Tibial artery (tissue), 4 donors: ENCODE data around the gene C19orf33.

Experiments
- DNase-seq, 2 donors: peaks; one replicate each; pipeline ENCODE4 v3.0.0-alpha.2; 2019
- H3K27ac ChIP-seq, 2 donors: fragments of 200-600 bp; sonication (generic) in 1 of 2; 1 replicate in 1 of 2; 2 replicates in 1 of 2; pipeline ENCODE4 v1.5.1; 2018 to 2019; ENCODE audit warnings: mild to moderate bottlenecking in 1 of 2
- H3K27me3 ChIP-seq, 2 donors: fragments of 200-600 bp; sonication (generic) in 1 of 2; one replicate each; pipeline versions ENCODE4 v1.5.1 to v1.6.0; 2016 to 2019
- H3K36me3 ChIP-seq, 3 donors: fragments of 200-600 bp; sonication (generic) in 2 of 3; one replicate each; pipeline ENCODE4 v1.5.1; 2016 to 2019; ENCODE audit warnings: mild to moderate bottlenecking in 2 of 3
- H3K4me1 ChIP-seq, 4 donors: fragments of 200-600 bp; sonication (generic) in 2 of 4; 1 replicate in 3 of 4; 2 replicates in 1 of 4; pipeline ENCODE4 v1.5.1; 2016 to 2019
- H3K4me3 ChIP-seq, 2 donors: fragments of 200-600 bp; sonication (generic) in 1 of 2; 1 replicate in 1 of 2; 2 replicates in 1 of 2; pipeline ENCODE4 v1.5.1; 2018 to 2019; ENCODE audit warnings: mild to moderate bottlenecking in 2 of 2
- H3K9me3 ChIP-seq, 3 donors: fragments of 200-600 bp; sonication (generic) in 1 of 3; one replicate each; pipeline ENCODE4 v1.5.1; 2016 to 2019
- intact Hi-C: fragments of 100-400 bp; cut with DNase I; formaldehyde crosslinking; loops from one replicate; pipeline ENCODE4 v1.15.0; 2023; ENCODE audit warnings: low total_unique reads
- TF ChIP-seq, protein P1 (sequence below), 2 experiments: fragments of 200-600 bp in 1 of 2; fragments of 450-650 bp in 1 of 2; IDR thresholded peaks; one replicate each; pipeline ENCODE4 v1.5.1; 2017 to 2019; ENCODE audit warnings: antibody characterized with exemption in 2 of 2, mild to moderate bottlenecking in 1 of 2, moderate library complexity in 1 of 2

The C19orf33 gene

DNA sequence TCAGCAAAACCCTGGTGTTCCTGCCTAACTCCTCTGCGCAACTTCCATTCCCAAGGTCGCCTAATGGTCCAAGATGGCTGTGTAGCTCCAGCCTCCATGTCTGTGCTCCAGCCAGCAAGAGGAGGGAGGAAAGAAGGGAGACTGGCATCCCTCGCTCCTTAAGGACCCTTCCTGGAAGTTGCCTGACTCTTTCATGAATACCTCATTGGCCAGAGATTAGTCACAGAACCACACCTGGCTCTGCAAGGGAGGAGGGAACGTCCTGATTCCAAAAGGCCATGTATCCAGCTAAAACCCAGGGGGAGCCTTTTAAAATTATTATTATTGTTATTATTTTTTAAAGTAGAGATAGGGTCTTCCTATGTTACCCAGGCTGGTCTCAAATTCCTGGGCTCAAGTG, 20.4 kb downstream of the C19orf33 start:
- intact Hi-C loops: no loop called here
- Histone ChIP-seq H3K4me1 (peaks cover 0 to 25% (median 13%) of the 10 kb centered on the region in 4 donors), H3K9me3 (no peaks in the 10 kb centered on the region), H3K27ac (no peak overlapping the region), H3K36me3 (peaks cover 9 to 33% (median 17%) of the 10 kb centered on the region in 3 donors), H3K27me3 (no peaks in the 10 kb centered on the region), H3K4me3 (no peak overlapping the region)
- TF ChIP-seq, protein P1, sequence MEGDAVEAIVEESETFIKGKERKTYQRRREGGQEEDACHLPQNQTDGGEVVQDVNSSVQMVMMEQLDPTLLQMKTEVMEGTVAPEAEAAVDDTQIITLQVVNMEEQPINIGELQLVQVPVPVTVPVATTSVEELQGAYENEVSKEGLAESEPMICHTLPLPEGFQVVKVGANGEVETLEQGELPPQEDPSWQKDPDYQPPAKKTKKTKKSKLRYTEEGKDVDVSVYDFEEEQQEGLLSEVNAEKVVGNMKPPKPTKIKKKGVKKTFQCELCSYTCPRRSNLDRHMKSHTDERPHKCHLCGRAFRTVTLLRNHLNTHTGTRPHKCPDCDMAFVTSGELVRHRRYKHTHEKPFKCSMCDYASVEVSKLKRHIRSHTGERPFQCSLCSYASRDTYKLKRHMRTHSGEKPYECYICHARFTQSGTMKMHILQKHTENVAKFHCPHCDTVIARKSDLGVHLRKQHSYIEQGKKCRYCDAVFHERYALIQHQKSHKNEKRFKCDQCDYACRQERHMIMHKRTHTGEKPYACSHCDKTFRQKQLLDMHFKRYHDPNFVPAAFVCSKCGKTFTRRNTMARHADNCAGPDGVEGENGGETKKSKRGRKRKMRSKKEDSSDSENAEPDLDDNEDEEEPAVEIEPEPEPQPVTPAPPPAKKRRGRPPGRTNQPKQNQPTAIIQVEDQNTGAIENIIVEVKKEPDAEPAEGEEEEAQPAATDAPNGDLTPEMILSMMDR (IDR thresholded peaks at IDR 0.05): no peak
- no peak for DNase-seq

DNA sequence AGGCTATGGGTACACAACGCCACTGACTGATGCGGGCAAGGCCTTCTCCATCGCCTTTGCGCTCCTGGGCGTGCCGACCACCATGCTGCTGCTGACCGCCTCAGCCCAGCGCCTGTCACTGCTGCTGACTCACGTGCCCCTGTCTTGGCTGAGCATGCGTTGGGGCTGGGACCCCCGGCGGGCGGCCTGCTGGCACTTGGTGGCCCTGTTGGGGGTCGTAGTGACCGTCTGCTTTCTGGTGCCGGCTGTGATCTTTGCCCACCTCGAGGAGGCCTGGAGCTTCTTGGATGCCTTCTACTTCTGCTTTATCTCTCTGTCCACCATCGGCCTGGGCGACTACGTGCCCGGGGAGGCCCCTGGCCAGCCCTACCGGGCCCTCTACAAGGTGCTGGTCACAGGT, 22.5 kb downstream of the C19orf33 start:
- intact Hi-C loops: no loop called here
- Histone ChIP-seq H3K9me3 (no peaks in the 10 kb centered on the region), H3K36me3 (peaks cover 9 to 33% (median 17%) of the 10 kb centered on the region in 3 donors), H3K4me1 (peaks cover 0 to 6% (median 2%) of the 10 kb centered on the region in 4 donors), H3K27ac (no peak overlapping the region), H3K4me3 (no peak overlapping the region), H3K27me3 (no peaks in the 10 kb centered on the region)
- no peak for DNase-seq
- TF ChIP-seq, protein P1 (IDR thresholded peaks at IDR 0.05): no peak

DNA sequence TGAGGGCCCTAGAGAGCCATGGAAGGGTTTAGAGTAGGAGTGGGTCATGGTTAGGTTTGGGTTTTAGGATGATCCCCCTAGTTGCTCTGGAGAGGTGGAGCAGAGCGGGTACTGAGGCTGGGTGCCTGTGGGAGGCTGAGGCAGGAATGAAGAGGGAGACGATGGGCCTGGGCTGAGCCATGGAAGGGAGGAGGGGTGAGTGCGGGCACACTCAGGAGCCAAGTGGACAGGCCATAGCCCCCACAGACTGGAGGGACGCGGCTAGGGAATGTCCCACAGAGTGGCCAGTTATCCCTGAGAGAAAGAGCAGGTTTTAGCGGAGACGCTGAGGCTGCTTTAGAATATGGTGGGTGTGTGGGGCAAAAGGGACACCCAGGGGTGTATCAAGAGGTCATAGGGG, 25.6 kb downstream of the C19orf33 start:
- no peaks in the 10 kb centered on the region for H3K9me3 ChIP-seq
- H3K4me3 ChIP-seq: no peak overlapping the region
- intact Hi-C loops: loop anchor here (5.0 to 10.0 kb wide), 2 partner anchors 97 to 425 kb away; partner anchors contain the start of genes SIPA1L3 and WDR87
- H3K27ac ChIP-seq: no peak overlapping the region
- peaks cover 9 to 33% (median 17%) of the 10 kb centered on the region in 3 donors for H3K36me3 ChIP-seq
- no peaks in the 10 kb centered on the region for H3K27me3 ChIP-seq
- DNase-seq: no peak
- no peaks in the 10 kb centered on the region for H3K4me1 ChIP-seq
- TF ChIP-seq, protein P1 (IDR thresholded peaks at IDR 0.05): no peak

DNA sequence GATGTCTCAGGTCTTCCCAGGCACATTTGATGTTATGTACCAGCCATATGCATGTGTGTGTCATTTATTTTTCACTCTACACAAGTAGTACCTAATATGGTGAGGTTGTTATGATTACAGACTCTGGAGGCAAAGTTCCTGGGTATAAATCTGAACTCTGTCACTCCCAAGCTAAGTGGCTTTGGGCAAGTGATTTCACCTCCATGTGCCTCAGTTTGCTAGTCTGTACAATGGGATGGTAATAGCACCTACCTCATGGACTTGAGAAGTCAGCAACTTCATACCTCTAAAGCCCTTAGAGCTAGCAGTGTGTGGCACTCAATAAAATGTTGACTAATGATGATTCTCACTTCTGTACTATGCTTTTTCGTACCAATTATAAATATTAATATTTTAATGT, 27.7 kb downstream of the C19orf33 start:
- Histone ChIP-seq H3K4me1 (peaks cover 0 to 5% (median 0%) of the 10 kb centered on the region in 4 donors), H3K27me3 (no peaks in the 10 kb centered on the region), H3K27ac (no peak overlapping the region), H3K9me3 (no peaks in the 10 kb centered on the region), H3K4me3 (no peak overlapping the region), H3K36me3 (peaks cover 6 to 17% (median 12%) of the 10 kb centered on the region in 3 donors)
- TF ChIP-seq, protein P1 (IDR thresholded peaks at IDR 0.05): no peak
- no peak for DNase-seq
- intact Hi-C loops: loop anchor here (5.0 to 10.0 kb wide), 2 partner anchors 99 to 427 kb away; partner anchors contain the start of genes SIPA1L3 and WDR87

DNA sequence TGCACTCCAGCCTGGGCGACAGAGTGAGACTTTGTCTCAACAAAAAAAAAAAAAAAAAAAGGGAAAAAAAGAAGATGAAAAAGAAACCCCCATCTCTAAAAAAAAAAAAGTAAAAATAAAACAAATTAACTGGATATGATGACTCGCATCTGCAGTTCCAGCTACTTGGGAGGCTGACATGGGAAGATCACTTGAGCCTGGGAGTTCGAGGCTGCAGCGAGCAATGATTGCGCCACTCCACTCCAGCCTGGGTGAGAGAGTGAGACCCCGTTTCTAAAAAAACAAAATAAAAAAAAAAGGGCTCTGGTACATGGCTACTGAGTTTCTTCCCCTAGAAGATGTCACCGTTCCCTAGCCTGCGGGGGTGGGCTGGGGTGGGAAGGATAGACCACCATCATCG, 29.2 kb downstream of the C19orf33 start:
- intact Hi-C loops: loop anchor here (5.0 to 10.0 kb wide), 2 partner anchors 101 to 428 kb away; partner anchors contain the start of genes SIPA1L3 and WDR87
- TF ChIP-seq, protein P1 (IDR thresholded peaks at IDR 0.05): no peak
- DNase-seq: no peak
- Histone ChIP-seq H3K4me3 (no peak overlapping the region), H3K27me3 (no peaks in the 10 kb centered on the region), H3K36me3 (peaks cover 0 to 3% (median 2%) of the 10 kb centered on the region in 3 donors), H3K27ac (no peak overlapping the region), H3K4me1 (peaks cover 0 to 18% (median 10%) of the 10 kb centered on the region in 4 donors), H3K9me3 (no peaks in the 10 kb centered on the region)
